ENCODE measurements around the gene ATRNL1.

ATRNL1 gene

DNA sequence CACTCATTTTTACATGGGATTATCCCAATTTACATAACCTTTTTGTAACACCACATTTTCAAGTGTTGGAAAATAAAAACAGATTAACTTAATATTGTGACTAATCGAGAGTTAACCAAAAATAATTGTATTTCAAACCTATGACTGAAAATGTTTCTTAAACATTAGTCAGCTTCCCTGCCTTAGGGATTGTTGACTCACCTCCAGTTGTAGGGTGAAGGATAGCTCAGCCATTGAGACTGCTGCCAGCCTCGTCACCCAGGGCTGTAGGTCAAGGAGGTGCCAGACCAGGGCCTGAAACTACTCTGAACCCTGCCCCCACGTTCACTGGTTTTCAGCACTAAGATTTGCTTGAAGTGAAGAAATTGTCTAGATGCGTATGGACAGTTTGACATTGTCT, 828.6 kb downstream of the ATRNL1 start:
- H3K4me3 ChIP-seq (ENCODE audit: low read length) = no peak overlapping the region
- TF ChIP-seq, protein P1, sequence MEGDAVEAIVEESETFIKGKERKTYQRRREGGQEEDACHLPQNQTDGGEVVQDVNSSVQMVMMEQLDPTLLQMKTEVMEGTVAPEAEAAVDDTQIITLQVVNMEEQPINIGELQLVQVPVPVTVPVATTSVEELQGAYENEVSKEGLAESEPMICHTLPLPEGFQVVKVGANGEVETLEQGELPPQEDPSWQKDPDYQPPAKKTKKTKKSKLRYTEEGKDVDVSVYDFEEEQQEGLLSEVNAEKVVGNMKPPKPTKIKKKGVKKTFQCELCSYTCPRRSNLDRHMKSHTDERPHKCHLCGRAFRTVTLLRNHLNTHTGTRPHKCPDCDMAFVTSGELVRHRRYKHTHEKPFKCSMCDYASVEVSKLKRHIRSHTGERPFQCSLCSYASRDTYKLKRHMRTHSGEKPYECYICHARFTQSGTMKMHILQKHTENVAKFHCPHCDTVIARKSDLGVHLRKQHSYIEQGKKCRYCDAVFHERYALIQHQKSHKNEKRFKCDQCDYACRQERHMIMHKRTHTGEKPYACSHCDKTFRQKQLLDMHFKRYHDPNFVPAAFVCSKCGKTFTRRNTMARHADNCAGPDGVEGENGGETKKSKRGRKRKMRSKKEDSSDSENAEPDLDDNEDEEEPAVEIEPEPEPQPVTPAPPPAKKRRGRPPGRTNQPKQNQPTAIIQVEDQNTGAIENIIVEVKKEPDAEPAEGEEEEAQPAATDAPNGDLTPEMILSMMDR (conservative IDR thresholded peaks at IDR 0.05; ENCODE audit: low read length) = no peak
- DNase-seq (ENCODE audit: low read depth) = no peak

- DNase-seq (ENCODE audit: low read depth) = no peak
- no peak overlapping the region for H3K4me3 ChIP-seq (ENCODE audit: low read length)
- TF ChIP-seq, protein P1 (conservative IDR thresholded peaks at IDR 0.05; ENCODE audit: low read length) = no peak
These were observed 838.1 kb downstream of the ATRNL1 start for GRCh38 chr10:115931309-115931708.

- DNase-seq (ENCODE audit: low read depth) = no peak
- TF ChIP-seq, protein P1 (conservative IDR thresholded peaks at IDR 0.05; ENCODE audit: low read length) = no peak
These were observed 838.9 kb downstream of the ATRNL1 start for GRCh38 chr10:115932099-115932498.

DNA sequence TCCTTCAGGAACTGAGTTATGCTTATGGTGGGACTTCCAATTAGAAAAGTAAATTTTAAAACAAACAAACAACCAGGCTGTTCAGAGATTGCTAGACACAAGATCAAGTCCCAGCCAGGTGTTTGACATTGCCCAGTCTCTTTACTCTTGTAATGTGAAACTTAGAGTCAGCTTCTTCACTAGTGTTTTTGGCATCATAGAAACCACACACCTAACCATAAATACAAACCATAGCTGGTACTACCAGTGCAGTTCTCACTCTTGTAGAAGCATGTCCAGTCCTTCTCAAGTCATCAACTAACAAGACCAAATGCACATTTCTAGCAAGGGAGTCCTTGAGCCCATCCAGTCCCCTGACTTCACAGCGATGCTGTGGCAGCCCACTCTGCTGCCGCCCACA, 839.9 kb downstream of the ATRNL1 start:
- no peak for DNase-seq (ENCODE audit: low read depth)
- no peak overlapping the region for H3K4me3 ChIP-seq (ENCODE audit: low read length)
- TF ChIP-seq, protein P1 (conservative IDR thresholded peaks at IDR 0.05; ENCODE audit: low read length) = no peak

More at GRCh38 chr10:115932099-115932498, 838.9 kb downstream of the ATRNL1 start:
- no peak overlapping the region for H3K4me3 ChIP-seq (ENCODE audit: low read length)

GRCh38 chr10:115935731-115936130, 842.6 kb downstream of the ATRNL1 start:
- no peak for DNase-seq (ENCODE audit: low read depth)
- TF ChIP-seq, protein P1 (conservative IDR thresholded peaks at IDR 0.05; ENCODE audit: low read length) = no peak
- no peak overlapping the region for H3K4me3 ChIP-seq (ENCODE audit: low read length)

DNA sequence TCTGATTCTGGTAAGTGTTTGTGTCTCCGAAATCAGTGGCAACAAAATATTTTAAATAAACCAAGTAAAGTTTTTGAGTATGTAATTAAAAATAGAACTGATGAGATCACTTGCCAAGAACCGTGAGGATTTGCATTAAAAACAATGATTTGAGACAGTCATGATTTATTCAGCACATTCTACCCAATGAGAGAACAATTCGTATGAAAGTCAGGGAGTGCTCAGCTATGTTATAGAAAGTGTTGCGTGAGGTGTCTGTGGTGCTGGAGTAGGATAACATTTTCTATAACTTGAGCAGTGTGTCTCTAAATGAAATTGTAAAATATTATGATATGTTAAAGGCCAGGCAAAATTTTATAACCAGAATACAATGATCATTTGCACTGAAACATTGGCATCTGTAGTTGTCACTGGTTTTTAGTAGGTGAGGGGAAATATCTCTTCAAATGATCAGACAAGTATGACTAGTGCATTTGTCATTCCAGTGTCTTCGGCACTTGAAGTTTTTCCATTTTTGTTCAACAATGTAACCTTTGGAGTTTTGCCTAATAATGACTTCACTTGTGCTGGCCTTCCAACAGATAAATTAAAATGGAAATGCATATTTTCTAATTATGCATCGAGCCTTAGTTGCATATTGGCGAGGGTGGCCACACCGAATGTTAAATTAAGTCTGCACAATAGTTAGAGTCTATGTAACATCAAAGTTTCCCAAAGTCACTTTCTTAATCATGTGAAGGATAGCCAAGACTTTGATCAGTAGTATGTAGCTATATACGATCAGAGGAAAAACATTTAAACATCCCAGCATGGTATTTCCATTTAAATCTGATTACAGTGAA, 844.0 kb downstream of the ATRNL1 start:
- peak; percentile 71 for DNase-seq (ENCODE audit: low read depth)
- TF ChIP-seq, protein P1 (conservative IDR thresholded peaks at IDR 0.05; ENCODE audit: low read length) = no peak
- H3K4me3 ChIP-seq (ENCODE audit: low read length) = no peak overlapping the region

- no peak overlapping the region for H3K4me3 ChIP-seq (ENCODE audit: low read length)
- DNase-seq (ENCODE audit: low read depth) = no peak
- TF ChIP-seq, protein P1 (conservative IDR thresholded peaks at IDR 0.05; ENCODE audit: low read length) = no peak
These were observed 844.5 kb downstream of the ATRNL1 start for GRCh38 chr10:115937768-115938056.

Data from AG10803 (cell line).